GM12878 (cell line): ENCODE data around the gene FLAD1. TPM values are rescaled to one million over a fixed set of nuclear protein-coding genes. Genes with fewer than 3 reads are reported as not detected.
A peak's percentile ranks its signal among the peaks of the same experiment; 100 is the strongest.

ENCODE experiments used
- BCL3 ChIP-seq: IDR thresholded peaks from 2 replicates; pipeline ENCODE4 v1.6.1; 2011; ENCODE audit warnings: borderline replicate concordance, low read depth, mild to moderate bottlenecking, moderate library complexity, low read length; ENCODE audit not compliant: insufficient read depth, poor library complexity, severe bottlenecking
- BMI1 ChIP-seq: fragments of 450-650 bp; IDR thresholded peaks from 2 replicates; pipeline ENCODE4 v1.6.1; 2016; ENCODE audit warnings: mild to moderate bottlenecking, moderate library complexity, borderline replicate concordance
- CTCF ChIP-seq, 3 experiments: IDR thresholded peaks in 2 of 3; conservative IDR thresholded peaks in 1 of 3; 2 replicates each; pipeline ENCODE4 v1.5.1; 2011; ENCODE audit warnings: low read depth in 3 of 3, low read length in 3 of 3, mild to moderate bottlenecking in 3 of 3, control low read depth in 2 of 3, moderate library complexity in 2 of 3, inconsistent platforms in 1 of 3, mixed read lengths in 1 of 3; ENCODE audit not compliant: control insufficient read depth in 2 of 3, insufficient read depth in 1 of 3; ENCODE audit errors: extremely low read depth in 1 of 3
- DPF2 ChIP-seq: fragments of 450-650 bp; IDR thresholded peaks from 2 replicates; pipeline ENCODE4 v1.6.1; 2017; ENCODE audit warnings: mild to moderate bottlenecking
- E2F4 ChIP-seq: IDR thresholded peaks from 2 replicates; pipeline ENCODE4 v1.6.1; 2012; ENCODE audit warnings: low read depth, low read length, improper control_type of control experiment
- IKZF2 ChIP-seq, 2 experiments: fragments of 450-650 bp; IDR thresholded peaks; 2 replicates each; pipeline ENCODE4 v1.6.1; 2017; ENCODE audit warnings: mild to moderate bottlenecking in 2 of 2, moderate library complexity in 2 of 2
- IRF5 ChIP-seq: fragments of 450-650 bp; IDR thresholded peaks from 2 replicates; pipeline ENCODE4 v1.6.1; 2017; ENCODE audit warnings: borderline replicate concordance
- JUNB ChIP-seq: IDR thresholded peaks from 2 replicates; pipeline ENCODE4 v1.6.1; 2016; ENCODE audit warnings: antibody characterized with exemption, mild to moderate bottlenecking
- LARP7 ChIP-seq: fragments of 450-650 bp; IDR thresholded peaks from 2 replicates; pipeline ENCODE4 v1.6.1; 2017; ENCODE audit warnings: mild to moderate bottlenecking
- NBN ChIP-seq: fragments of 450-650 bp; IDR thresholded peaks from 2 replicates; pipeline ENCODE4 v1.6.1; 2016
- POLR2AphosphoS5 ChIP-seq: IDR thresholded peaks from 2 replicates; pipeline ENCODE4 v1.6.1; 2011; ENCODE audit warnings: mild to moderate bottlenecking, low read length, inconsistent platforms
- RAD21 ChIP-seq: IDR thresholded peaks from 2 replicates; pipeline ENCODE4 v1.6.1; 2011; ENCODE audit warnings: mild to moderate bottlenecking, low read depth, low read length, moderate library complexity; ENCODE audit not compliant: insufficient read depth
- RB1 ChIP-seq: fragments of 450-650 bp; formaldehyde crosslinking; IDR thresholded peaks from 2 replicates; pipeline ENCODE4 v1.6.1; 2017; ENCODE audit warnings: mild to moderate bottlenecking, borderline replicate concordance
- TARDBP ChIP-seq: IDR thresholded peaks from 2 replicates; pipeline ENCODE4 v1.6.1; 2016; ENCODE audit warnings: borderline replicate concordance
- USF2 ChIP-seq: IDR thresholded peaks from 2 replicates; pipeline ENCODE4 v1.6.1; 2011; ENCODE audit warnings: low read depth, low read length, improper control_type of control experiment, borderline replicate concordance
- ZBTB33 ChIP-seq: fragments of 450-650 bp; IDR thresholded peaks from 2 replicates; pipeline ENCODE4 v1.6.1; 2017; ENCODE audit warnings: mild to moderate bottlenecking
- polyA plus RNA-seq, 11 experiments: library from polyadenylated mRNA; depleted of rRNA in 4 of 11; unstranded in 6 of 11; stranded (reverse) in 5 of 11; fragments of >200 nt; fragmentation: Nextera tagmentation in 4 of 11; fragmentation: Illumina TruSeq in 1 of 11; extraction: Ambion mirVana in 4 of 11; extraction: Trizol in 1 of 11; gene quantifications; 1 replicate in 1 of 11; 2 replicates in 10 of 11; pipeline versions ENCODE4 v1.2.1 to v1.2.3, GENCODE V29; 2011 to 2016; ENCODE audit warnings: inconsistent platforms in 2 of 11, missing spikeins in 2 of 11, low read depth in 1 of 11
- total RNA-seq, 4 experiments: library from RNA; depleted of rRNA in 3 of 4; stranded (reverse); fragments of >200 nt in 3 of 4; fragmentation: Illumina TruSeq in 1 of 4; extraction: Trizol in 1 of 4; gene quantifications; 2 replicates each; pipeline versions ENCODE4 v1.2.1 to v1.2.3, GENCODE V29; 2013 to 2021

The FLAD1 gene
- total and polyA plus RNA-seq, 10 of the 15 experiments (the other 5 are each of a cell fraction or from before 2014, with no cell fraction given), result 22.9 to 93.4 (median 56.6) TPM

- TF ChIP-seq ZBTB33, result no peak
- TF ChIP-seq IRF5, result no peak
- no peak for TF ChIP-seq JUNB
- peak; percentile 60 for TF ChIP-seq BCL3
- peak; percentile 99 for TF ChIP-seq LARP7
- peak; percentile 94; the same call in 1 of the 2 replicates for TF ChIP-seq RB1
- TF ChIP-seq CTCF (IDR thresholded peaks at IDR 0.05 in 2 of 3, conservative IDR thresholded peaks at IDR 0.05 in 1 of 3; ENCODE audit: control insufficient read depth in 2 of 3, extremely low read depth in 1 of 3, insufficient read depth in 1 of 3, low read depth in 3 of 3, low read length in 3 of 3), result peak; percentile 44 to 73 (median 52); a peak in 5 of 6 replicates
- peak; percentile 38 for TF ChIP-seq RAD21
- TF ChIP-seq TARDBP, result no peak
- peak; percentile 58; the same call in 1 of the 2 replicates for TF ChIP-seq NBN
- TF ChIP-seq POLR2AphosphoS5, result peak; percentile 81; the same call in 1 of the 2 replicates
- TF ChIP-seq IKZF2 (IDR thresholded peaks at IDR 0.05), result peak in 1 of 2 experiments; percentile 22; a peak in 1 of 4 replicates
- TF ChIP-seq E2F4, result 0 out of 2 replicates have a peak, but pooled peaks have one; percentile 29
- no peak for TF ChIP-seq BMI1
- peak; percentile 89 for TF ChIP-seq DPF2
- no peak for TF ChIP-seq USF2
These were observed 21.7 kb upstream of the FLAD1 start, which contains the start of gene PYGO2 (continued) for GRCh38 chr1:154961207-154962155.
